H9 (cell line): ENCODE data around the gene LSP1. TPM values are rescaled to one million over a fixed set of nuclear protein-coding genes. Genes with fewer than 3 reads are reported as not detected.

ENCODE experiments used
- DNase-seq: peaks from one replicate; pipeline ENCODE4 v3.0.0-alpha.2; 2017
- H2AFZ ChIP-seq: one replicate; pipeline ENCODE4 v1.6.1; 2013; ENCODE audit warnings: mild to moderate bottlenecking, low read length, control low read depth, moderate library complexity
- H2AK5ac ChIP-seq: 2 replicates; pipeline ENCODE4 v1.6.1; 2013; ENCODE audit warnings: low read length, control low read depth, mixed read lengths; ENCODE audit not compliant: insufficient read length
- H2BK120ac ChIP-seq: one replicate; pipeline ENCODE4 v1.6.1; 2013; ENCODE audit warnings: low read depth, mild to moderate bottlenecking, low read length, control low read depth, inconsistent platforms; ENCODE audit not compliant: poor library complexity, severe bottlenecking
- H2BK12ac ChIP-seq: 2 replicates; pipeline ENCODE4 v1.6.1; 2013; ENCODE audit warnings: low read length, control low read depth, mixed read lengths, low read depth; ENCODE audit not compliant: insufficient read length
- H2BK15ac ChIP-seq: 2 replicates; pipeline ENCODE4 v1.6.1; 2013; ENCODE audit warnings: low read depth, low read length, control low read depth
- H2BK20ac ChIP-seq: one replicate; pipeline ENCODE4 v1.6.1; 2013; ENCODE audit warnings: low read depth, mild to moderate bottlenecking, low read length, control low read depth, inconsistent platforms; ENCODE audit not compliant: poor library complexity, severe bottlenecking
- H2BK5ac ChIP-seq: 2 replicates; pipeline ENCODE4 v1.6.1; 2013; ENCODE audit warnings: low read length, control low read depth, mixed read lengths; ENCODE audit not compliant: insufficient read length
- H3K14ac ChIP-seq: 2 replicates; pipeline ENCODE4 v1.6.1; 2013; ENCODE audit warnings: low read length, control low read depth; ENCODE audit not compliant: insufficient read depth
- H3K18ac ChIP-seq: 2 replicates; pipeline ENCODE4 v1.6.1; 2013; ENCODE audit warnings: low read depth, mild to moderate bottlenecking, mixed read lengths, low read length, control low read depth; ENCODE audit not compliant: insufficient read length
- H3K23ac ChIP-seq: 2 replicates; pipeline ENCODE4 v1.6.1; 2013; ENCODE audit warnings: low read length, control low read depth, mixed read lengths, low read depth; ENCODE audit not compliant: insufficient read length
- H3K23me2 ChIP-seq: 2 replicates; pipeline ENCODE4 v1.6.1; 2013; ENCODE audit warnings: low read depth, mild to moderate bottlenecking, mixed read lengths, low read length, control low read depth; ENCODE audit not compliant: insufficient read length, poor library complexity, severe bottlenecking
- H3K27ac ChIP-seq: 2 replicates; pipeline ENCODE4 v1.5.1; 2013; ENCODE audit warnings: low read length, control low read depth, mixed read lengths, low read depth; ENCODE audit not compliant: insufficient read length
- H3K27me3 ChIP-seq: 2 replicates; pipeline ENCODE4 v1.6.1; 2013; ENCODE audit warnings: low read length, control low read depth, inconsistent platforms; ENCODE audit not compliant: insufficient read depth
- H3K4ac ChIP-seq: 2 replicates; pipeline ENCODE4 v1.6.1; 2013; ENCODE audit warnings: low read depth, mild to moderate bottlenecking, control low read depth, inconsistent platforms, low read length, moderate library complexity
- H3K4me1 ChIP-seq: 2 replicates; pipeline ENCODE4 v1.6.1; 2013; ENCODE audit warnings: low read length, control low read depth, inconsistent platforms; ENCODE audit not compliant: insufficient read depth
- H3K4me2 ChIP-seq: 2 replicates; pipeline ENCODE4 v1.6.1; 2013; ENCODE audit warnings: low read length, control low read depth, mixed read lengths; ENCODE audit not compliant: insufficient read length, insufficient read depth
- H3K56ac ChIP-seq: 2 replicates; pipeline ENCODE4 v1.6.1; 2013; ENCODE audit warnings: low read depth, mild to moderate bottlenecking, mixed read lengths, low read length, control low read depth; ENCODE audit not compliant: insufficient read length
- H3K79me1 ChIP-seq: 2 replicates; pipeline ENCODE4 v1.6.1; 2013; ENCODE audit warnings: low read depth, mild to moderate bottlenecking, moderate library complexity, low read length, control low read depth, inconsistent platforms; ENCODE audit not compliant: insufficient read depth, poor library complexity, severe bottlenecking
- H3K79me2 ChIP-seq: 2 replicates; pipeline ENCODE4 v1.6.1; 2013; ENCODE audit warnings: low read length, control low read depth, inconsistent platforms; ENCODE audit not compliant: insufficient read depth
- H3K9ac ChIP-seq: 2 replicates; pipeline ENCODE4 v1.6.1; 2013; ENCODE audit warnings: low read length, control low read depth, mixed read lengths; ENCODE audit not compliant: insufficient read length; ENCODE audit errors: extremely low read depth
- H3K9me3 ChIP-seq: one replicate; pipeline ENCODE4 v1.6.1; 2013; ENCODE audit warnings: low read depth, low read length, inconsistent platforms; ENCODE audit not compliant: control insufficient read depth
- H3T11ph ChIP-seq: one replicate; pipeline ENCODE4 v1.6.1; 2013; ENCODE audit warnings: mild to moderate bottlenecking, low read length, control low read depth, inconsistent platforms
- H4K20me1 ChIP-seq: one replicate; pipeline ENCODE4 v1.6.1; 2013; ENCODE audit not compliant: control insufficient read depth, insufficient read length, insufficient read depth
- H4K5ac ChIP-seq: 2 replicates; pipeline ENCODE4 v1.6.1; 2013; ENCODE audit warnings: low read depth, mild to moderate bottlenecking, mixed read lengths, low read length, control low read depth; ENCODE audit not compliant: insufficient read length
- H4K8ac ChIP-seq: replicated peaks from 2 replicates; pipeline ENCODE4 v1.6.1; 2013; ENCODE audit warnings: low read length, control low read depth, mixed read lengths, low read depth; ENCODE audit not compliant: insufficient read length
- H4K91ac ChIP-seq: 2 replicates; pipeline ENCODE4 v1.6.1; 2013; ENCODE audit warnings: low read depth, mild to moderate bottlenecking, moderate library complexity, mixed read lengths, low read length, control low read depth; ENCODE audit not compliant: insufficient read length
- H3K27ac Mint-ChIP-seq, 3 experiments: 2 replicates in 2 of 3; 3 replicates in 1 of 3; pipeline ENCODE4 v1.8.0; 2020 to 2021; ENCODE audit warnings: mixed read lengths in 3 of 3, mild to moderate bottlenecking in 1 of 3, moderate library complexity in 1 of 3
- H3K27me3 Mint-ChIP-seq: 2 replicates; pipeline ENCODE4 v1.8.0; 2021; ENCODE audit warnings: low read depth, mild to moderate bottlenecking, moderate library complexity, mixed read lengths
- H3K36me3 Mint-ChIP-seq, 3 experiments: 2 replicates in 2 of 3; 3 replicates in 1 of 3; pipeline ENCODE4 v1.8.0; 2020 to 2021; ENCODE audit warnings: low read depth in 3 of 3, mixed read lengths in 3 of 3; ENCODE audit not compliant: insufficient read depth in 1 of 3
- H3K4me1 Mint-ChIP-seq, 2 experiments: 2 replicates each; pipeline ENCODE4 v1.8.0; 2020; ENCODE audit warnings: mixed read lengths in 2 of 2
- H3K4me3 Mint-ChIP-seq, 2 experiments: 2 replicates in 1 of 2; 3 replicates in 1 of 2; pipeline ENCODE4 v1.8.0; 2020 to 2021; ENCODE audit warnings: mild to moderate bottlenecking in 2 of 2, mixed read lengths in 2 of 2, moderate library complexity in 1 of 2
- H3K9me3 Mint-ChIP-seq, 2 experiments: 2 replicates in 1 of 2; 3 replicates in 1 of 2; pipeline ENCODE4 v1.8.0; 2020; ENCODE audit warnings: mild to moderate bottlenecking in 2 of 2, mixed read lengths in 2 of 2, moderate library complexity in 1 of 2
- WGBS: extraction: QIAGEN DNeasy Blood & Tissue Kit; methylation state at CpG from one replicate; pipeline ENCODE4 v1.1.7; 2013; ENCODE audit warnings: missing lambda C conversion rate, low lambda C conversion rate, mixed read lengths; ENCODE audit not compliant: insufficient read length; ENCODE audit errors: extremely low coverage; 5-methylcytosine and 5-hydroxymethylcytosine counted together
- total RNA-seq: library from RNA; stranded (reverse); gene quantifications from 2 replicates; pipeline ENCODE4 v1.2.1, GENCODE V29; 2021
- TF ChIP-seq, protein P1 (sequence below): fragments of 200-600 bp; sonication (generic); conservative IDR thresholded peaks from 3 replicates; pipeline ENCODE4 v1.8.0; 2021; ENCODE audit warnings: antibody characterized with exemption, mild to moderate bottlenecking

LSP1 gene
- total RNA-seq, 1 experiment from 2014 or later: not detected

DNA sequence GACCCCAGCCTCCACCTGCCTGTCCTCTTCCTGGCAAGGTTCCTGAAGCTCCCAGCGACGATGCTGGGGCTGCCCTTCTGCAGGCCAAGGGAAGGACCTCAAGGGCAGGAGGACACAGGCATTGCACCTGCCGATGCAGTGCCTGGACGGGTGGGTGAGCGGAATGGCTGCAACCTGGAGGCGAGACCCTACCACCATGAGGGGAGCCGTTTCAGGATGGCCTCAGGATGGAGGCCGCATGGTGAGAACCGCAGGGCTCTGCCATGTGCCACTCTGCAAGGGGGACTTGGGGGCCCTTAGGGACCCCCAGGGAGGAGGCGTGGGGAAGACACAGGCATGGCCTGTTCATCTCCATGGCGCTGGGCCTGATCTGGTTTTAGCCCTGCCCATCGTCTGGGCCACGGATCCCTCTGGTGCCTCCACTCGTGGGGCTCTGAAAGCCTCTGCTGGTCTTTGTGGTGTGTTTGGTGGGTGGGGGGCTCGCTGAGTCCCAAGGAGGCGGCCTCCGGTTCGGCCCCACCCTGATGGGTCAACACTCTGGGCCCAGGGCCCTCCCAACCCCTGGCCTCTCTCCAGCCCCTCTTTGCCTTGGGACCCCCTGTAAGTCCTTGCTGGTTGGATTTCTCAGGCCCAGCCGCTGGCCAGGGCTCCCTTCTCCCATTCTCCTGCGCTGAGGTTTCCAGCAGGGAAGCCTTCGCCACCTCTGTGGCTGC, 1.3 kb upstream of the LSP1 start:
- Histone ChIP-seq H3K27me3 (no peaks in the 10 kb centered on the region), H3K9me3 (no peaks in the 10 kb centered on the region), H3K79me1 (no peaks in the 10 kb centered on the region), H3K14ac (no peak overlapping the region; the same call in 1 of the 2 replicates), H3K23ac (no peak overlapping the region), H2AK5ac (no peak overlapping the region), H3K56ac (no peak overlapping the region), H4K5ac (no peak overlapping the region), H2BK15ac (no peak overlapping the region), H2BK120ac (no peak overlapping the region), H3K9ac (no peak overlapping the region), H2BK12ac (no peak overlapping the region), H3K4me2 (no peak overlapping the region), H3K23me2 (no peaks in the 10 kb centered on the region), H3T11ph (no peak overlapping the region), H3K79me2 (no peaks in the 10 kb centered on the region), H3K4me1 (no peaks in the 10 kb centered on the region), H4K91ac (no peak overlapping the region), H3K27ac (no peak overlapping the region), H2BK20ac (no peak overlapping the region), H2BK5ac (no peak overlapping the region), H3K4ac (no peak overlapping the region), H4K8ac (no peak overlapping the region), H3K18ac (no peak overlapping the region), H2AFZ (no peak overlapping the region), H4K20me1 (no peaks in the 10 kb centered on the region)
- Mint-ChIP-seq H3K27ac (no peak overlapping the region; a peak in 1 of 7 replicates), H3K4me1 (peaks cover 2 to 3% of the 10 kb centered on the region in 2 experiments; a peak in 2 of 4 replicates), H3K9me3 (no peaks in the 10 kb centered on the region), H3K27me3 (peaks cover 16% of the 10 kb centered on the region), H3K36me3 (no peaks in the 10 kb centered on the region), H3K4me3 (no peak overlapping the region)
- TF ChIP-seq, protein P1, sequence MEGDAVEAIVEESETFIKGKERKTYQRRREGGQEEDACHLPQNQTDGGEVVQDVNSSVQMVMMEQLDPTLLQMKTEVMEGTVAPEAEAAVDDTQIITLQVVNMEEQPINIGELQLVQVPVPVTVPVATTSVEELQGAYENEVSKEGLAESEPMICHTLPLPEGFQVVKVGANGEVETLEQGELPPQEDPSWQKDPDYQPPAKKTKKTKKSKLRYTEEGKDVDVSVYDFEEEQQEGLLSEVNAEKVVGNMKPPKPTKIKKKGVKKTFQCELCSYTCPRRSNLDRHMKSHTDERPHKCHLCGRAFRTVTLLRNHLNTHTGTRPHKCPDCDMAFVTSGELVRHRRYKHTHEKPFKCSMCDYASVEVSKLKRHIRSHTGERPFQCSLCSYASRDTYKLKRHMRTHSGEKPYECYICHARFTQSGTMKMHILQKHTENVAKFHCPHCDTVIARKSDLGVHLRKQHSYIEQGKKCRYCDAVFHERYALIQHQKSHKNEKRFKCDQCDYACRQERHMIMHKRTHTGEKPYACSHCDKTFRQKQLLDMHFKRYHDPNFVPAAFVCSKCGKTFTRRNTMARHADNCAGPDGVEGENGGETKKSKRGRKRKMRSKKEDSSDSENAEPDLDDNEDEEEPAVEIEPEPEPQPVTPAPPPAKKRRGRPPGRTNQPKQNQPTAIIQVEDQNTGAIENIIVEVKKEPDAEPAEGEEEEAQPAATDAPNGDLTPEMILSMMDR: no peak
- DNase-seq: no peak
- no CpG with 5 or more reads among the region's 21 CpGs for WGBS
